ENCODE results near the gene NPTXR.

NPTXR gene

DNA sequence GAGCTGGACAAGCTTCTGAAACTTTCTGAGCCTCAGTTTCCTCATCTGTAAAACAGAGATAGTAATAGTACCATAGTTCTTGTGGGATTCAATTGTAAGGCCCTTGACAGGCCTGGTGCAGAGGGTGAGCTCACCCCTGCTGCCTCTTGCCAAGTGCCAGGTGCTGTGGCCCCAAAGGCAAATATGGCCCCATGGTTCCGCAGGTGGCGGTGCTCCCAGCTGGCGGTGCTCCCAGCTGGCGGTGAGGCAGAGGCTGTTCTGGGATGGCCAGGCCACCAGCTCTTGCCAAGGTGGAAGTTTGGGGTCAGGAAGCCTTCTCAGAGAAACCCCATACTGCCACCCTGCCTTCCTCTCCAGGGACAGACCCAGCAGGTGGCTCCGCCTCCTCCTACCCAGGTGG, 8.8 kb downstream of the NPTXR start:
- TF ChIP-seq TAF1 (IDR thresholded peaks at IDR 0.05; ENCODE audit: borderline replicate concordance, insufficient read depth, low read length): no peak
- no peak for TF ChIP-seq POLR2AphosphoS5 (IDR thresholded peaks at IDR 0.05; ENCODE audit: low read depth, low read length)
- TF ChIP-seq REST (IDR thresholded peaks at IDR 0.05; ENCODE audit: insufficient read depth in 1 of 2, low read depth in 2 of 2, low read length in 2 of 2): no peak
- TF ChIP-seq FOXP2 (optimal IDR thresholded peaks at IDR 0.05; ENCODE audit: borderline replicate concordance, extremely low read depth, extremely low read length, insufficient read depth): no peak
- no peak for TF ChIP-seq SIN3A (IDR thresholded peaks at IDR 0.05; ENCODE audit: borderline replicate concordance, insufficient read depth, low read length)

DNA sequence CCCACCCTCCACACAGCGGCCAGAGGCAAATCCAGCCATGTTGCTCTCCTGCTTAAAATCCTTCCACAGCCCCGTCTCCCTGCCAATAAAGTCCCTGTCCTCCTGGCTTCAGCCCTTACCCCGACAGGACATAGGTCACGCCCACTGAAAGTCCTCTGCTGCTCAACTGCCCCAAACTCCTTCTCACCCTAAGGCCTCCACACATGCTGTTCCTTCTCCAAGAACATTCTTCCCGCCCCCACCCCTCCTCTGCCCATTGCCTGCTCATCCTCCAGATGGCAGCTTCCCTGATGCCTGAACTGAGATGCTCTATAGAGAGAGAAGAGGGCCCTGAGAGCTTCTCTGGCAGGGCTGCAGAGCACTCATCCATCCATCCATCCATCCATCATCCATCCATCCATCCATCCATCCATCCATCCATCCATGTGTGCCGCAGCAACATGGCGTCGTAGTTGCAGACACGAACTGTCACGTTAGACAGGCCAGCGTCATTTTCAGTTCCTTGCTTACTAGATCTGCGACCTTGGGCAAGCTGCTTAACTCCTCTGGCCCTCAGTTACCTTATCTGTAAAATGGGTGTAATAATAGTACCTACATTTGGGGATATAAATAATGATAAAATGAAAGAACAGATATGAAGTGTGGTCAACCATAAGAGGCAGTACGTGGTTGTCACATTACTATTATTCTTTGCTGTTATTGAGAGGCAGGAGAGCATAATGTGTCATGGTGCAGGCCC, 9.4 kb downstream of the NPTXR start:
- TF ChIP-seq POLR2AphosphoS5 (IDR thresholded peaks at IDR 0.05; ENCODE audit: low read depth, low read length) (no peak), REST (IDR thresholded peaks at IDR 0.05; ENCODE audit: insufficient read depth in 1 of 2, low read depth in 2 of 2, low read length in 2 of 2) (no peak), SIN3A (IDR thresholded peaks at IDR 0.05; ENCODE audit: borderline replicate concordance, insufficient read depth, low read length) (no peak), FOXP2 (optimal IDR thresholded peaks at IDR 0.05; ENCODE audit: borderline replicate concordance, extremely low read depth, extremely low read length, insufficient read depth) (no peak)

DNA sequence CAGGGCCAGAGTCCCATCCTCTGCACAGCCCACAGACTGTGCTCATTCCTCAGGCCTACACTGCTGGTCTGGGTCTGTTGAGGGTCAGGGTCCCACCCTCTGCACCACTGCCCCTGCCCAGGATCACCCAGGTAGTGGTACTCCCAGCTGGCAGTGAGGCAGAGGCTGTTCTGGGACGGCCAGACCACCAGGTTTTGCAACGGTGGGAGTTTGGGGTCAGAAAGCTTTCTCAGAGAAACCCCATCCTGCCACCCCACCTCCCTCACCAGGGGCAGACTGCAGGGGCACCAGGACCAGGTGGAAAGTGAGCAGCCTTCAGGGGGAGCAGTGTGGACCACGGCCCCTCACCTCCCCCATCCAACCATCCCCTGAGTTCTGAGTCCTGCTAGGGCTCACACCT, 10.8 kb downstream of the NPTXR start:
- no peak for TF ChIP-seq SIN3A (IDR thresholded peaks at IDR 0.05; ENCODE audit: borderline replicate concordance, insufficient read depth, low read length)
- no peak for TF ChIP-seq POLR2AphosphoS5 (IDR thresholded peaks at IDR 0.05; ENCODE audit: low read depth, low read length)
- TF ChIP-seq REST (IDR thresholded peaks at IDR 0.05; ENCODE audit: insufficient read depth in 1 of 2, low read depth in 2 of 2, low read length in 2 of 2): no peak
- TF ChIP-seq FOXP2 (optimal IDR thresholded peaks at IDR 0.05; ENCODE audit: borderline replicate concordance, extremely low read depth, extremely low read length, insufficient read depth): no peak
- TF ChIP-seq TAF1 (IDR thresholded peaks at IDR 0.05; ENCODE audit: borderline replicate concordance, insufficient read depth, low read length): no peak

GRCh38 chr22:38832005-38832978, 11.5 kb downstream of the NPTXR start:
- TF ChIP-seq FOXP2 (optimal IDR thresholded peaks at IDR 0.05; ENCODE audit: borderline replicate concordance, extremely low read depth, extremely low read length, insufficient read depth) (no peak), POLR2AphosphoS5 (IDR thresholded peaks at IDR 0.05; ENCODE audit: low read depth, low read length) (no peak), REST (IDR thresholded peaks at IDR 0.05; ENCODE audit: insufficient read depth in 1 of 2, low read depth in 2 of 2, low read length in 2 of 2) (no peak), TAF1 (IDR thresholded peaks at IDR 0.05; ENCODE audit: borderline replicate concordance, insufficient read depth, low read length) (no peak), SIN3A (IDR thresholded peaks at IDR 0.05; ENCODE audit: borderline replicate concordance, insufficient read depth, low read length) (no peak)

Measured in PFSK-1 (cell line).